HepG2 (cell line): ENCODE results near the gene COA4. TPM values are rescaled to one million over a fixed set of nuclear protein-coding genes. Genes with fewer than 3 reads are reported as not detected.
A peak's percentile ranks its signal among the peaks of the same experiment; 100 is the strongest.

Experiments
- BHLHE40 ChIP-seq: IDR thresholded peaks from 2 replicates; pipeline ENCODE4 v1.6.1; 2011; ENCODE audit warnings: low read length, improper control_type of control experiment
- HOXA9 ChIP-seq: sonication (generic); formaldehyde crosslinking; IDR thresholded peaks from 2 replicates; pipeline ENCODE4 v1.8.1; 2022; ENCODE audit warnings: missing genetic modification reagents, mild to moderate bottlenecking, moderate library complexity, borderline replicate concordance
- KIAA2018 ChIP-seq: sonication (generic); formaldehyde crosslinking; IDR thresholded peaks from 2 replicates; pipeline ENCODE4 v1.5.0; 2020; ENCODE audit warnings: mild to moderate bottlenecking, missing genetic modification reagents, borderline replicate concordance
- ZBTB40 ChIP-seq, 2 experiments: fragments of 450-650 bp in 1 of 2; sonication (generic) in 1 of 2; formaldehyde crosslinking in 1 of 2; IDR thresholded peaks; 2 replicates each; pipeline versions ENCODE4 v1.6.1 to v1.8.0; 2016 to 2022; ENCODE audit warnings: antibody characterized with exemption in 1 of 2, mild to moderate bottlenecking in 1 of 2, missing genetic modification reagents in 1 of 2
- ZFYVE20 ChIP-seq: sonication (generic); formaldehyde crosslinking; IDR thresholded peaks from 2 replicates; pipeline ENCODE4 v1.8.0; 2023; ENCODE audit warnings: low read depth, mild to moderate bottlenecking, moderate library complexity, missing genetic modification reagents, borderline replicate concordance
- ZNF136 ChIP-seq: sonication (generic); formaldehyde crosslinking; IDR thresholded peaks from 2 replicates; pipeline ENCODE4 v1.8.1; 2022; ENCODE audit warnings: low read depth, mild to moderate bottlenecking, moderate library complexity, missing genetic modification reagents
- ZNF557 ChIP-seq: sonication (generic); formaldehyde crosslinking; IDR thresholded peaks from 2 replicates; pipeline ENCODE4 v1.4.0; 2020; ENCODE audit warnings: missing genetic modification reagents
- polyA plus RNA-seq, 8 experiments: library from polyadenylated mRNA; depleted of rRNA in 3 of 8; stranded (reverse) in 7 of 8; unstranded in 1 of 8; fragments of >200 nt; fragmentation: Illumina TruSeq in 4 of 8; extraction: Trizol in 4 of 8; gene quantifications; 2 replicates each; pipeline versions ENCODE4 v1.2.1 to v1.2.3, GENCODE V29; 2011 to 2016; ENCODE audit warnings: low read depth in 4 of 8, missing spikeins in 1 of 8, mixed read lengths in 1 of 8; ENCODE audit not compliant: insufficient read depth in 1 of 8
- total RNA-seq, 5 experiments: library from RNA; depleted of rRNA; stranded (reverse); fragments of >200 nt; fragmentation: Illumina TruSeq; extraction: Trizol; gene quantifications; 2 replicates each; pipeline ENCODE4 v1.2.3, GENCODE V29; 2016; ENCODE audit warnings: low read depth in 1 of 5

COA4 gene
- total and polyA plus RNA-seq, 2 of the 13 experiments (the other 11 are each of a cell fraction or from before 2014, with no cell fraction given) = 107 to 109 TPM

- TF ChIP-seq ZBTB40 (IDR thresholded peaks at IDR 0.05) = peak; percentile 50
- peak; percentile 51; the same call in 1 of the 2 replicates for TF ChIP-seq ZBTB40 (CRISPR knock-in tag; IDR thresholded peaks at IDR 0.05)
- no peak for TF ChIP-seq ZNF136
- 0 out of 2 replicates have a peak, but pooled peaks have one; percentile 38 for TF ChIP-seq ZFYVE20 (CRISPR knock-in tag)
- TF ChIP-seq ZNF557 = no peak
- no peak for TF ChIP-seq KIAA2018
- TF ChIP-seq HOXA9 (CRISPR knock-in tag) = no peak; the same call in 1 of the 2 replicates
- TF ChIP-seq BHLHE40 = peak; percentile 88
Measured at GRCh38 chr11:73876424-73877310, at the start of gene COA4, which contains the start of gene PAAF1 (continued).
